Endothelial cell of umbilical vein (primary cell): ENCODE results near the gene STBD1. TPM values are rescaled to one million over a fixed set of nuclear protein-coding genes. Genes with fewer than 3 reads are reported as not detected.

ENCODE experiments used
- BruUV-seq: library from RNA; stranded (reverse); fragments of 400-500 nt; replicated peaks from 2 replicates; lab custom pipeline; 2021; lab: Mats Ljungman, UMichigan
- CTCF ChIA-PET: fragments of 300-600, 350-600 bp; sonication (Branson Sonifier 250); formaldehyde crosslinking; loops from one replicate; lab custom pipeline; 2021; ENCODE audit warnings: antibody characterized with exemption, inconsistent platforms; lab: Charles Lee
- POLR2A ChIA-PET: fragments of 300-600, 350-600 bp; sonication (Branson Sonifier 250); formaldehyde crosslinking; loops from one replicate; lab custom pipeline; 2021; ENCODE audit warnings: antibody characterized with exemption, inconsistent platforms; lab: Charles Lee
- DNase-seq: peaks from one replicate; pipeline ENCODE4 v3.0.0-alpha.2; 2011; ENCODE audit warnings: low read depth, low spot score
- FAIRE-seq: peaks from 2 replicates; lab custom pipeline; 2011; peaks lifted over from hg19 to GRCh38; lab: Jason Lieb, UNC
- H2AFZ ChIP-seq: 2 replicates; pipeline ENCODE4 v1.6.0; 2012; ENCODE audit warnings: low read depth, low read length, control low read depth, inconsistent platforms
- H3K27ac ChIP-seq: 2 replicates; pipeline ENCODE4 v1.5.1; 2011; ENCODE audit warnings: low read depth, mild to moderate bottlenecking, control low read depth, low read length, moderate library complexity; ENCODE audit not compliant: insufficient read depth
- H3K27me3 ChIP-seq, 2 experiments: 2 replicates each; pipeline versions ENCODE4 v1.6.0 to v1.6.1; 2011; ENCODE audit warnings: low read length in 2 of 2, mixed read lengths in 1 of 2; ENCODE audit not compliant: control insufficient read depth in 2 of 2, insufficient read depth in 2 of 2
- H3K36me3 ChIP-seq, 2 experiments: 2 replicates in 1 of 2; 3 replicates in 1 of 2; pipeline ENCODE4 v1.5.1; 2011; ENCODE audit warnings: low read length in 2 of 2, mild to moderate bottlenecking in 1 of 2, moderate library complexity in 1 of 2; ENCODE audit not compliant: control insufficient read depth in 2 of 2, insufficient read depth in 2 of 2; ENCODE audit errors: extremely low read depth in 1 of 2
- H3K4me1 ChIP-seq: 3 replicates; pipeline ENCODE4 v1.5.1; 2011; ENCODE audit warnings: mild to moderate bottlenecking, low read length; ENCODE audit not compliant: control insufficient read depth, insufficient read depth; ENCODE audit errors: extremely low read depth
- H3K4me2 ChIP-seq: 2 replicates; pipeline ENCODE4 v1.6.1; 2011; ENCODE audit warnings: low read length, control low read depth, mixed read lengths; ENCODE audit not compliant: insufficient read depth
- H3K4me3 ChIP-seq, 3 experiments: fragments of 200-600 bp in 1 of 3; sonication (generic), shearing (Covaris generic) in 1 of 3; replicated peaks in 1 of 3; 2 replicates each; pipeline ENCODE4 v1.5.1; 2011 to 2016; ENCODE audit warnings: control low read depth in 3 of 3, low read length in 3 of 3, mild to moderate bottlenecking in 2 of 3, inconsistent platforms in 1 of 3, low read depth in 1 of 3, moderate library complexity in 1 of 3; ENCODE audit not compliant: insufficient read depth in 1 of 3
- H3K79me2 ChIP-seq: 2 replicates; pipeline ENCODE4 v1.6.0; 2012; ENCODE audit warnings: low read length, inconsistent platforms; ENCODE audit not compliant: control insufficient read depth, insufficient read depth
- H3K9ac ChIP-seq: replicated peaks from 2 replicates; pipeline ENCODE3; 2011; ENCODE audit warnings: low read length, control low read depth; ENCODE audit not compliant: insufficient read depth; ENCODE audit errors: extremely low read depth
- H3K9me1 ChIP-seq: replicated peaks from 3 replicates; pipeline ENCODE4 v1.6.0; 2011; ENCODE audit warnings: mild to moderate bottlenecking, low read length; ENCODE audit not compliant: control insufficient read depth, insufficient read depth; ENCODE audit errors: extremely low read depth
- H3K9me3 ChIP-seq: replicated peaks from 2 replicates; pipeline ENCODE4 v1.5.1; 2012; ENCODE audit warnings: low read length, inconsistent platforms; ENCODE audit not compliant: control insufficient read depth, insufficient read depth
- H4K20me1 ChIP-seq: replicated peaks from 2 replicates; pipeline ENCODE3; 2011; ENCODE audit warnings: mild to moderate bottlenecking, low read length; ENCODE audit not compliant: control insufficient read depth, insufficient read depth; ENCODE audit errors: extremely low read depth
- EZH2 ChIP-seq: IDR thresholded peaks from 2 replicates; pipeline ENCODE4 v1.6.1; 2012; ENCODE audit warnings: borderline replicate concordance, low read depth, mild to moderate bottlenecking, moderate library complexity, low read length, inconsistent platforms; ENCODE audit not compliant: severe bottlenecking
- dilution Hi-C: fragments of 300-500 bp; cut with MboI; formaldehyde crosslinking; loops from one replicate; pipeline ENCODE4 v1.15.0; 2019; ENCODE audit warnings: low sequenced_read_pairs; ENCODE audit not compliant: extremely low pct_ligation_motif_present
- intact Hi-C: fragments of 100-400 bp; cut with micrococcal nuclease; formaldehyde crosslinking; loops from one replicate; pipeline ENCODE4 v1.10.0; 2022
- polyA plus RNA-seq, 4 experiments: library from polyadenylated mRNA; depleted of rRNA in 3 of 4; stranded (reverse) in 3 of 4; unstranded in 1 of 4; fragments of >200 nt; gene quantifications; 2 replicates each; pipeline versions ENCODE4 v1.2.1 to v1.2.3, GENCODE V29; 2011 to 2012; ENCODE audit warnings: missing spikeins in 1 of 4
- total RNA-seq: library from RNA; stranded (reverse); gene quantifications from 2 replicates; pipeline ENCODE4 v1.2.3, GENCODE V29; 2021
- TF ChIP-seq, protein P1 (sequence below): IDR thresholded peaks from 2 replicates; pipeline ENCODE4 v1.6.1; 2011; ENCODE audit not compliant: insufficient read depth, insufficient read length
- TF ChIP-seq, protein P2 (sequence below), 2 donors: IDR thresholded peaks; 1 replicate in 1 of 2; 2 replicates in 1 of 2; pipeline ENCODE4 v1.5.1; 2011; ENCODE audit warnings: low read length in 2 of 2, mild to moderate bottlenecking in 2 of 2, moderate library complexity in 2 of 2, control low read depth in 1 of 2, inconsistent platforms in 1 of 2, low read depth in 1 of 2; ENCODE audit not compliant: insufficient read depth in 1 of 2; ENCODE audit errors: extremely low read depth in 1 of 2

STBD1 gene
- total and polyA plus RNA-seq, 2 donors (not counting 3 experiments of a cell fraction or from before 2014, with no cell fraction given) = 0.18 to 0.29 TPM

DNA sequence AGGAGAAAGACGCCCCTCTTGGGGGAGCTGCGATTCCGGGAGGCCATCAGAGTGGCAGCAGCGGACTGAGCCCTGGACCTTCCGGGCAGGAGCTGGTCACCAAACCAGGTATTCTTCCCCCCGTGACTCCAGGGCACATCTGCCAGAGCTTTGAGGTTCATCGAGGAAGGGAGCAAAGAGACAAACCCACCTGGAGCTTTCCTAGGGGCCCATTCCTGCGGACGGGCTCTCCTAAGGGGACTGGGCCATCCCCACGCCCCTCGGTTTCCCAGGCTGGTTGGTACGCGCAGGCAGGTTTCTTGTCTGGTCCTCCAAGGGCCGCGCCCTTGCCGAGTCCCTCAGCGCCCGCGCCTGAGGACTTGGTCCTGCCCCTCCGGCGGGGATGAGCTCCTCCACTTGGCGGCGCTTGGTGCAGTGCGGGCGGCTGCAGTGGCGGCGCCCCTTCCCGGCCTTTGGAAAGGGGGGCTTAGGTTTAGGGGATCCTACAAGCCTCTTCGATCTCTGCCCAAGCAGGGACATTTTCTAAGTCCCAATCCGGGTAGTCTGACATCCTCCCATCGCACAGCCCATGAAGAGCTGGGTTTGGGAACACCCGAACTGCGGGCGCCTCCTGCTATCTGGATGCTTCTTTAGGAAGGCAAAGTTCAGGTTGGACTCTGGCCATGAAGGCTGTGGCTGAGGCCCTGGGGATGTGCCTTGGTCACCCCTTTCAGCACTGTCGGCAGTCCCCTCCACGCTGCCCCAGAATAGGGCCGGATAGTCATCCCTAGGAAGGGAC is 538 bp downstream of the STBD1 start:
- H3K4me1 ChIP-seq = peaks cover 6% of the 10 kb centered on the region
- no peaks in the 10 kb centered on the region for H4K20me1 ChIP-seq
- no peaks in the 10 kb centered on the region for H3K9me1 ChIP-seq
- H3K9ac ChIP-seq = peak overlapping the region; percentile 14
- H3K4me2 ChIP-seq = peak overlapping the region; percentile 91
- intact Hi-C loops (loop anchor here (1.0 to 2.0 kb wide), 2 partner anchors 68 to 127 kb away; no protein-coding TSS in a partner anchor), dilution Hi-C loops (no loop called here)
- peak overlapping the region; percentile 33 to 75 (median 66) for H3K4me3 ChIP-seq
- no TSS peak for BruUV-seq
- DNase-seq (peak; percentile 19), FAIRE-seq (peak; percentile 80)
- no peaks in the 10 kb centered on the region for H3K79me2 ChIP-seq
- no peaks in the 10 kb centered on the region for H3K36me3 ChIP-seq
- ChIA-PET POLR2A (no interaction called here), CTCF (interaction anchor here (0.8 to 4.6 kb wide), 7 partner anchors 11 to 129 kb away, joined by 3 to 34 read pairs (median 4); no protein-coding TSS in a partner anchor)
- no peaks in the 10 kb centered on the region for H3K27me3 ChIP-seq
- no peak overlapping the region for H3K27ac ChIP-seq
- H3K9me3 ChIP-seq = no peaks in the 10 kb centered on the region
- TF ChIP-seq, protein P1, sequence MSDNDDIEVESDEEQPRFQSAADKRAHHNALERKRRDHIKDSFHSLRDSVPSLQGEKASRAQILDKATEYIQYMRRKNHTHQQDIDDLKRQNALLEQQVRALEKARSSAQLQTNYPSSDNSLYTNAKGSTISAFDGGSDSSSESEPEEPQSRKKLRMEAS = no peak
- TF ChIP-seq EZH2 = peak; percentile 28
- TF ChIP-seq, protein P2, sequence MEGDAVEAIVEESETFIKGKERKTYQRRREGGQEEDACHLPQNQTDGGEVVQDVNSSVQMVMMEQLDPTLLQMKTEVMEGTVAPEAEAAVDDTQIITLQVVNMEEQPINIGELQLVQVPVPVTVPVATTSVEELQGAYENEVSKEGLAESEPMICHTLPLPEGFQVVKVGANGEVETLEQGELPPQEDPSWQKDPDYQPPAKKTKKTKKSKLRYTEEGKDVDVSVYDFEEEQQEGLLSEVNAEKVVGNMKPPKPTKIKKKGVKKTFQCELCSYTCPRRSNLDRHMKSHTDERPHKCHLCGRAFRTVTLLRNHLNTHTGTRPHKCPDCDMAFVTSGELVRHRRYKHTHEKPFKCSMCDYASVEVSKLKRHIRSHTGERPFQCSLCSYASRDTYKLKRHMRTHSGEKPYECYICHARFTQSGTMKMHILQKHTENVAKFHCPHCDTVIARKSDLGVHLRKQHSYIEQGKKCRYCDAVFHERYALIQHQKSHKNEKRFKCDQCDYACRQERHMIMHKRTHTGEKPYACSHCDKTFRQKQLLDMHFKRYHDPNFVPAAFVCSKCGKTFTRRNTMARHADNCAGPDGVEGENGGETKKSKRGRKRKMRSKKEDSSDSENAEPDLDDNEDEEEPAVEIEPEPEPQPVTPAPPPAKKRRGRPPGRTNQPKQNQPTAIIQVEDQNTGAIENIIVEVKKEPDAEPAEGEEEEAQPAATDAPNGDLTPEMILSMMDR (IDR thresholded peaks at IDR 0.05; ENCODE audit: extremely low read depth in 1 of 2, insufficient read depth in 1 of 2, low read depth in 1 of 2, low read length in 2 of 2) = peak; percentile 16 to 41
- peak overlapping the region; percentile 98 for H2AFZ ChIP-seq
